ENCODE results near the gene SMTNL1. TPM values are rescaled to one million over a fixed set of nuclear protein-coding genes. Genes with fewer than 3 reads are reported as not detected.

The SMTNL1 gene
- total RNA-seq, 1 experiment from 2014 or later: not detected

DNA sequence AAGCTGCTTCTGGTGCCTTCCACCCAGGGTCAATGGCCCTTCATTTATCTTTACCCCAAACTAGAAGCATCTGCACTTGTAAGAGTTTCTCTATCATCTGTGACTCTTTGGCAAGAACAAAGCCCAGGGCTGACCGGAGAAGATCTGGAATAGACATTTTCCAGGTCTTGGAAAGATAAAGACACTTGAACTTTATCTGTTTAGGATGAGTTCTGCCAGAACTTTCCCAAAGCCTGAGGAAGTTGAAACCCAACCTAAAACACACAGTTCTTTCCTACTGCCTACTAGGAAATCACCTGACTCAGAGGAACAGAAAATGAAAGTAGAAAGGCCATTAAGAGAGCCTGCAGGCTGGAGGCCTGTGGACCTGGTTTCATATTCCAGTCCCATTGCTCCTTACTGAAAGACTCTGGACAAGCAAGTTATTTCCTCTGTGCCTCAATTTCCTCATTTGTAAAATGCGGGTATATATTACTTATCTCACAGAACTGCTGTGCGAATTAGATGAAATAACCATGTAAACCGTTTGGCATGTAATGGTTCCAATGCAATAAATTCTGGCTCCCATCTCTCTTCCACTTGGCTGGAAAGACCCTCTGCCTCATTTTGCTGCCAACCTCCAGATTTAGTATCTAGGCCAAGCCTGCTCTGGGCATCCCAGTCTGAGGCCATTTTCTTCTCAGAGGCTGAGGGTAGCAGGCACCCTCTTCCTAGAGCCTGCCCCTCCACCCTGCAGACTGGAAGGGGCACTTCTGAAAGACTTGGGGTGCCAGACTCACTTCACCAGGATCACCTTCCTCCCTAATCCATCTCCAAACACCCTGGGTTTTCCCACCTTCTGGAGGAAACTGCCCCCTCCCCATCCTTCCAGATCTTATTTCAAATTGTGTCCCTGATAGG lies 28.9 kb downstream of the SMTNL1 start:
- no peak overlapping the region for H2BK120ac ChIP-seq (ENCODE audit: low read depth, low read length, poor library complexity, severe bottlenecking)
- H3K9ac ChIP-seq (ENCODE audit: extremely low read depth, insufficient read length, low read length): no peak overlapping the region
- no CpG with 5 or more reads among the region's 4 CpGs for WGBS (ENCODE audit: extremely low coverage, insufficient read length, low lambda C conversion rate)
- no peak overlapping the region for H2AK5ac ChIP-seq (ENCODE audit: insufficient read length, low read length)
- no peak overlapping the region for H3K4ac ChIP-seq (ENCODE audit: low read depth, low read length)
- no peak overlapping the region for H3K27ac ChIP-seq (ENCODE audit: insufficient read length, low read depth, low read length)
- H3K9me3 ChIP-seq (ENCODE audit: control insufficient read depth, low read depth, low read length): no peaks in the 10 kb centered on the region
- H4K91ac ChIP-seq (ENCODE audit: insufficient read length, low read depth, low read length): no peak overlapping the region
- no peaks in the 10 kb centered on the region; the same call in 1 of the 2 replicates for H3K27me3 ChIP-seq (ENCODE audit: insufficient read depth, low read length)
- Mint-ChIP-seq H3K36me3 (ENCODE audit: insufficient read depth in 1 of 3, low read depth in 3 of 3) (no peaks in the 10 kb centered on the region; a peak in 1 of 7 replicates), H3K4me3 (peak overlapping the region; percentile 22 to 89), H3K27ac (peak overlapping the region in 1 of 3 experiments; percentile 12; a peak in 1 of 7 replicates), H3K9me3 (no peaks in the 10 kb centered on the region), H3K27me3 (ENCODE audit: low read depth) (peaks cover 13% of the 10 kb centered on the region), H3K4me1 (peaks cover 29 to 33% of the 10 kb centered on the region in 2 experiments)
- no peak overlapping the region for H4K8ac ChIP-seq (replicated peaks; ENCODE audit: insufficient read length, low read depth, low read length)
- H4K20me1 ChIP-seq (ENCODE audit: control insufficient read depth, insufficient read depth, insufficient read length): no peaks in the 10 kb centered on the region
- TF ChIP-seq, protein P1, sequence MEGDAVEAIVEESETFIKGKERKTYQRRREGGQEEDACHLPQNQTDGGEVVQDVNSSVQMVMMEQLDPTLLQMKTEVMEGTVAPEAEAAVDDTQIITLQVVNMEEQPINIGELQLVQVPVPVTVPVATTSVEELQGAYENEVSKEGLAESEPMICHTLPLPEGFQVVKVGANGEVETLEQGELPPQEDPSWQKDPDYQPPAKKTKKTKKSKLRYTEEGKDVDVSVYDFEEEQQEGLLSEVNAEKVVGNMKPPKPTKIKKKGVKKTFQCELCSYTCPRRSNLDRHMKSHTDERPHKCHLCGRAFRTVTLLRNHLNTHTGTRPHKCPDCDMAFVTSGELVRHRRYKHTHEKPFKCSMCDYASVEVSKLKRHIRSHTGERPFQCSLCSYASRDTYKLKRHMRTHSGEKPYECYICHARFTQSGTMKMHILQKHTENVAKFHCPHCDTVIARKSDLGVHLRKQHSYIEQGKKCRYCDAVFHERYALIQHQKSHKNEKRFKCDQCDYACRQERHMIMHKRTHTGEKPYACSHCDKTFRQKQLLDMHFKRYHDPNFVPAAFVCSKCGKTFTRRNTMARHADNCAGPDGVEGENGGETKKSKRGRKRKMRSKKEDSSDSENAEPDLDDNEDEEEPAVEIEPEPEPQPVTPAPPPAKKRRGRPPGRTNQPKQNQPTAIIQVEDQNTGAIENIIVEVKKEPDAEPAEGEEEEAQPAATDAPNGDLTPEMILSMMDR (conservative IDR thresholded peaks at IDR 0.05): no peak
- no peak overlapping the region for H3K14ac ChIP-seq (ENCODE audit: insufficient read depth, low read length)
- H2BK20ac ChIP-seq (ENCODE audit: low read depth, low read length, poor library complexity, severe bottlenecking): no peak overlapping the region
- no peaks in the 10 kb centered on the region; the same call in 1 of the 2 replicates for H3K4me1 ChIP-seq (ENCODE audit: insufficient read depth, low read length)
- no peak overlapping the region for H3K23ac ChIP-seq (ENCODE audit: insufficient read length, low read depth, low read length)
- H3T11ph ChIP-seq (ENCODE audit: low read length): no peak overlapping the region
- peaks cover 8% of the 10 kb centered on the region for H3K23me2 ChIP-seq (ENCODE audit: insufficient read length, low read depth, low read length, poor library complexity, severe bottlenecking)
- DNase-seq: no peak
- peak overlapping the region; percentile 82 for H3K4me2 ChIP-seq (ENCODE audit: insufficient read depth, insufficient read length, low read length)
- no peak overlapping the region for H3K18ac ChIP-seq (ENCODE audit: insufficient read length, low read depth, low read length)
- no peaks in the 10 kb centered on the region for H3K79me1 ChIP-seq (ENCODE audit: insufficient read depth, low read depth, low read length, poor library complexity, severe bottlenecking)
- no peak overlapping the region for H2BK15ac ChIP-seq (ENCODE audit: low read depth, low read length)
- H3K56ac ChIP-seq (ENCODE audit: insufficient read length, low read depth, low read length): no peak overlapping the region
- H2BK5ac ChIP-seq (ENCODE audit: insufficient read length, low read length): no peak overlapping the region
- no peak overlapping the region for H2AFZ ChIP-seq (ENCODE audit: low read length)
- no peak overlapping the region for H4K5ac ChIP-seq (ENCODE audit: insufficient read length, low read depth, low read length)
- H2BK12ac ChIP-seq (ENCODE audit: insufficient read length, low read depth, low read length): no peak overlapping the region
- no peaks in the 10 kb centered on the region for H3K79me2 ChIP-seq (ENCODE audit: insufficient read depth, low read length)

Data from H9 (cell line).